ENCODE results near the gene TAPBP. TPM values are rescaled to one million over a fixed set of nuclear protein-coding genes. Genes with fewer than 3 reads are reported as not detected.

The TAPBP gene
- total and polyA plus RNA-seq, 9 of the 15 experiments (the other 6 are each of a cell fraction or from before 2014, with no cell fraction given), result 5.6 to 74.0 (median 22.3) TPM

DNA sequence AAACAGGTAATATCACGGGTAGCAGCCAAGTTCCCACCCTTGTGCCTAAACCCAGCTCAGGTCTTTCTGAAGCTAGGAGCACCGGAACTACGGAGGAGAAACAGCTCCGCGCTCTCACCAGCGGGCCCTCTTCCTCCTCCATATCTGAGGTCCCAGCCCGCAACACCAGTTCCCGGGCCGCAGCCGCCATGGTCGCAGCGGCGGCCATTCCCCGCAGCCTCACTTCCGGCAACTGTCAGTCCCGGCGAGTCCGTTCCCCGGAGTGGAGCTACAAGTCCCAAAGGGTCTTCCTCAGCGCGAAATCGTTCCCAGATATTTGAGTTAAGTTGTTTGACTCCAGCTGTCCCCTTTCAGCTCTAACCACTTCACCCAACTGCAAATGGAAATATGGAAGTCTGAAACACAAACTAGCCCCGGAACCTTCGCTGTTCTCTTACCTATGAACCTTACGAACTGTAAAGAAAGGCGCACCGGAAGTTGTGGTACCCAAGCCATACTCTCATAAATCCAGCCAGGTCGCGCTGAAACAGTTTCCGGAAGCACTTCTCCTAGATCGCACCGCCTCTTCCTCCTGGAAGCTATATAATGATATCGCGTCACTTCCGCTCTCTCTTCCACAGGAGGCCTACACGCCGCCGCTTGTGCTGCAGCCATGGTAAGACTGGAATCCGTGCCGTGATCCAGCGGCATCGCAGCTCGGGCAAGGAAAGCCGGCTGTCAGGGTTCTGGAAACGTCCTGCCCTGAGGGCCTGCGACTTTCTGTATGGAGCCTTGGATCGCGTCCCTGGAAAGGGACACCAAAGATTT, 42.2 kb downstream of the TAPBP start, which contains the start of the genes RPS18 and VPS52 (continued):
- TF ChIP-seq SIN3A (IDR thresholded peaks at IDR 0.05; ENCODE audit: borderline replicate concordance in 2 of 2, control insufficient read depth in 1 of 2, low read depth in 2 of 2, low read length in 2 of 2), result peak; percentile 61 to 82; a peak in 3 of 4 replicates
- TF ChIP-seq THRAP3 (IDR thresholded peaks at IDR 0.05; ENCODE audit: borderline replicate concordance), result no peak; the same call in 1 of the 2 replicates
- no peak for TF ChIP-seq ZNF699 (CRISPR knock-in tag; IDR thresholded peaks at IDR 0.05; ENCODE audit: insufficient replicate concordance)
- TF ChIP-seq POLR3A (IDR thresholded peaks at IDR 0.05; ENCODE audit: borderline replicate concordance, extremely low read depth, insufficient read depth, insufficient read length), result no peak
- TF ChIP-seq ZNF146 (CRISPR knock-in tag; IDR thresholded peaks at IDR 0.05; ENCODE audit: unreplicated experiment), result no peak
- no peak for TF ChIP-seq ZNF253 (CRISPR knock-in tag; conservative IDR thresholded peaks at IDR 0.05)
- TF ChIP-seq RBM34 (IDR thresholded peaks at IDR 0.05; ENCODE audit: borderline replicate concordance, insufficient read depth, low read length), result no peak
- no peak; the same call in 1 of the 2 replicates for TF ChIP-seq SREBF1 (IDR thresholded peaks at IDR 0.05; ENCODE audit: borderline replicate concordance, low read depth, low read length)
- no peak for TF ChIP-seq TCFL5 (CRISPR knock-in tag; conservative IDR thresholded peaks at IDR 0.05)
- peak; percentile 86 for TF ChIP-seq HMGXB4 (CRISPR knock-in tag; IDR thresholded peaks at IDR 0.05)
- TF ChIP-seq ZNF507 (tag; conservative IDR thresholded peaks at IDR 0.05), result no peak
- peak; percentile 89 for TF ChIP-seq MXD1 (CRISPR knock-in tag; IDR thresholded peaks at IDR 0.05; ENCODE audit: borderline replicate concordance, poor library complexity, severe bottlenecking)
- TF ChIP-seq SRSF1 (IDR thresholded peaks at IDR 0.05; ENCODE audit: low read depth, low read length), result no peak
- TF ChIP-seq IRF9 (tag; IDR thresholded peaks at IDR 0.05), result no peak
- no peak for TF ChIP-seq ADNP (tag; IDR thresholded peaks at IDR 0.05)
- no peak for TF ChIP-seq KHSRP (IDR thresholded peaks at IDR 0.05)
- TF ChIP-seq GTF2E2 (tag; IDR thresholded peaks at IDR 0.05), result peak; percentile 98
- TF ChIP-seq KAT8 (IDR thresholded peaks at IDR 0.05; ENCODE audit: low read depth), result 0 out of 2 replicates have a peak, but pooled peaks have one; percentile 18
- TF ChIP-seq CREM (IDR thresholded peaks at IDR 0.05; ENCODE audit: low read depth), result peak; percentile 99
- TF ChIP-seq ZBED1 (IDR thresholded peaks at IDR 0.05), result peak; percentile 63; the same call in 1 of the 2 replicates
- peak; percentile 4; the same call in 1 of the 2 replicates for TF ChIP-seq SMARCC2 (IDR thresholded peaks at IDR 0.05; ENCODE audit: low read depth)
- TF ChIP-seq SAFB (IDR thresholded peaks at IDR 0.05; ENCODE audit: borderline replicate concordance, low read depth, low read length), result no peak
- no peak for TF ChIP-seq RBM17 (IDR thresholded peaks at IDR 0.05; ENCODE audit: borderline replicate concordance, low read depth, low read length)
- TF ChIP-seq NR4A1 (CRISPR knock-in tag; IDR thresholded peaks at IDR 0.05), result peak; percentile 54
- peak; percentile 33; the same call in 1 of the 2 replicates for TF ChIP-seq NR4A1 (tag; IDR thresholded peaks at IDR 0.05)
- TF ChIP-seq STAT5A (IDR thresholded peaks at IDR 0.05; ENCODE audit: borderline replicate concordance, low read length), result peak; percentile 5; the same call in 1 of the 2 replicates

Data from K562 (cell line).